Posterior cingulate gyrus (tissue), 11 donors: ENCODE data around the gene CNFN.

Experiments used
- DNase-seq, 10 donors: peaks; one replicate each; pipeline versions ENCODE4 v3.0.0 to v3.0.0-alpha.2; 2020 to 2021; ENCODE audit warnings: mixed read lengths in 3 of 10
- intact Hi-C: fragments of 100-400 bp; cut with DNase I; formaldehyde crosslinking; loops from one replicate; pipeline ENCODE4 v1.15.1; 2023

Gene CNFN, protein sequence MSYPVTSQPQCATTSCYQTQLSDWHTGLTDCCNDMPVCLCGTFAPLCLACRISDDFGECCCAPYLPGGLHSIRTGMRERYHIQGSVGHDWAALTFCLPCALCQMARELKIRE

DNA sequence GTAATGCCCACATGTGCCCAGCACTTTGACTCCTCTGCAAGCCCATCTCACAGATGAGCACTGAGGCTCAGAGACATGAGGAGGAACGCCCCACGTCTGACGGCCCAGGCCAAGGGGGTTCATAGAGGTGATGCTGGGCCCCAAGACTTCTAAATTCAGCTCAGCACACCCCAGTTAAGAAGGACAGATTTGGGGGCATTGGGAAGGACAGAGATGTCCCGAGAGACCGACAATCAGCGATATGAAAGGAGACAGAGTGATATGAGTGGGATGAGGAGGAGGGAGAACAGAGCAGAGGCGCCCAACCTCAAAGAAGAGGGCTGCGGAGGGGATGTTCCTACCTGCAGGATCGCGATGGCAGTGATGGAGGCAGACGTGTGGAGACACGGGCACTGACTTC lies at the start of gene CNFN:
Gene CNFN, minus strand, starts transcription at position 399 of the 400 bp plus-strand sequence. CDS start 1,260 bp downstream, outside the sequence.
- no peak for DNase-seq
- intact Hi-C loops, result no loop called here

DNA sequence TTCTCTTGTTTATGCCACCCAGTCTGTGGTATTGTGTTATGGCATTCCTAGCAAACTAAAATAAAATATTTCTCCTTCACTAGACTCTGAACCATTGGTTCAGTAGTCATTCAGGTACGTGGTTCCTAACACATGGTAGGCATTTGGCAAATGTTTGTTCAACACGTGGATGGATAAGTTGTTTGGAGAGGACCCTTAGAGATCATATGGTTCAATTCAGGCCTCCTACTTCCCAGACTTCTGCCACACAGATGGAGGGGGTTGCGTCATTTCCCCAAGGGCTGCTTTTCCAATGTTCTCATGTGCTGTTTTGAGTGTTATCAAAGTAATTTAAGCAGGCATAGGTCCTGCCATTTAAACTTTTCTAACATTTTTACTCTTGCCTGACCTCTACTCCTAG lies 45.9 kb upstream of the CNFN start:
- DNase-seq, result no peak
- intact Hi-C loops, result no loop called here

DNA sequence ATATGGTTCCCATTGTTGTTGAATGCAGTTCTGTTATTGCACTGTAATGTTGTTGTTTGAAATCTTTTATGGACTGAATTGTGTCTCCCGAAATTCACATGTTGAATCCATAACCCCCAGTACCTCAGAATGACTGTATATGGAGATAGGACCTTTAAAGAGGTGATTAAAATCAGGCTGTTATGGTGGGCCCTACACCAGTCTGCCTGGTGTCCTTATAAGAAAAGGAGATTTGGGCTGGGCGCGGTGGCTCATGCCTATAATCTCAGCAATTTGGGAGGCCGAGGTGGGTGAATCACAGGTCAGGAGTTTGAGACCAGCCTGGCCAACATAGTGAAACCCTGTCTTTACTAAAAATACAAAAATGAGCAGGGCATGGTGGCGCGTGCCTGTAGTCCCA lies 45.2 kb upstream of the CNFN start:
- peak in 1 of 10 donors; percentile 10 for DNase-seq
- intact Hi-C loops, result no loop called here

DNA sequence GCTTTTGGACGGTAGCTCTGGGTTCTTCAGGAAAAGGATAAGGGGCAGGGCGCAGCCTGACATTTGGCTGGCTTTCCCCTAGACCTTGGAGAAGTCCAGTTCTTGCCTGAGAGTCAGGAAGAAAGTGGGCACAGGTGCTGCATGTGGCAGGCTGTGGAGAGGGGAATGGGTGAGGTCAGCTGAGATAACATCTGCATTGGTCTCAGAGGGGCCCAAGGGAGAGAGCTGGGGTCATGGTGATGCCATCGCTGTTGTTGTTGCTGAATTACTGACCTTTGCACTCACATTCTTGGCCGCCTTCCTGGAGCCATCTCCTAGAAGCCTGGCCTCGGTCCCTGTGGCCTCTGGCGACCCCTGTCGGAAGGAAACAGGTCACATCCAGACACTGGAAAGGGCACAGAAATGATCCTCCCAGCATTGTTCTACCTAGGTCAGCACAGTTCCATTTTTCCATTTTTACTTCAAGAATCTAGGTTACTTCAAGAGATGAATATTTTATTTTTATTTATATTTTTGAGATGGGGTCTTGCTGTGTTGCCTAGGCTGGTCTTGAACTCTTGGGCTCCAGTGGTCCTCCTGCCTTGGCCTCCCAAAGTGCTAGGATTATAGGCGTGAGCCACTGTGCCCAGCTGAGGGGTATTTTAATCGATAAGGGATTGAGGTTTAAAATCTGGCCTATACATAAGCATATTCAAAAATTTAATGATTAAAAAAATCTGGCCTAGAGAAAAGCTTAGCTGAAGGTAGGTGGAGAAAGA lies 43.6 kb upstream of the CNFN start:
- DNase-seq, result peak in 9 of 10 donors; percentile 26 to 95 (median 74)
- intact Hi-C loops, result no loop called here

DNA sequence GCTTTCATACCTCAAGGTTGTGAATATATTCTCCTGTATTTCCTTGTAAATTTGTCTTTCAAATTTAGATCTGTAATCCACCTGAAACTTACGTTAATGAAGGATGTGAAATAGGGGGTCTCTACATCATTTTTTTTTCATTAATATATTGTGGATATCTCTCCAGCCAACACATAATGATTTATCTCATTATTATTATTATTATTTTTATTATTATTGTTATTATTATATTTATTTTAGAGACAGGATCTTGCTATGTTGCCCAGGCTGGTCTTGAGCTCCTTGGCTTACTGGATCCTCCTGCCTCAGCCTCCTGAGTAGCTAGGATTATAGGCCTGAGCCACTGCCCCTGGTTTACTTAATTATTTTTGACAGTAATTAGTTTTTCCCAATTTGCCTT lies 41.4 kb upstream of the CNFN start:
- DNase-seq, result no peak
- intact Hi-C loops, result no loop called here

DNA sequence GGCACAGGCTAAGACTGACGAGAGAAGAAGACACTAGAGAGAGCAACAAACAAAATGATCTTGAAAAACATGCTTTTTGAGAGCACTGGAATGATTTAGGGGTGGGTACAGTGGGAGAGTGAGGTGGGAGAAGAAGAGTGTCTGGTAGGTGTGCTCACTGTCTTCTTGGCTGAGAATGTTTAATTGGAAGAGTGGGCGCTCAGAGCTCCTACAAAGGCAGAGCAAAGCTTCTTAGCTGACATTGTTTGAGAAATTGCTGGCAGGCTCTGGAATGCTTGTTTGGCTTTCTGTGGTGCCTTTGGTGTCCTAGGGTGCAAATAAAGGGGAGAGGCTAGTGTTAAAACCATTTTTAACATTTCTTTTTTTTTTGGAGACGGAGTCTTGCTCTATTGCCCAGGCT lies 38.6 kb upstream of the CNFN start:
- intact Hi-C loops, result no loop called here
- peak in 1 of 10 donors; percentile 3 for DNase-seq

DNA sequence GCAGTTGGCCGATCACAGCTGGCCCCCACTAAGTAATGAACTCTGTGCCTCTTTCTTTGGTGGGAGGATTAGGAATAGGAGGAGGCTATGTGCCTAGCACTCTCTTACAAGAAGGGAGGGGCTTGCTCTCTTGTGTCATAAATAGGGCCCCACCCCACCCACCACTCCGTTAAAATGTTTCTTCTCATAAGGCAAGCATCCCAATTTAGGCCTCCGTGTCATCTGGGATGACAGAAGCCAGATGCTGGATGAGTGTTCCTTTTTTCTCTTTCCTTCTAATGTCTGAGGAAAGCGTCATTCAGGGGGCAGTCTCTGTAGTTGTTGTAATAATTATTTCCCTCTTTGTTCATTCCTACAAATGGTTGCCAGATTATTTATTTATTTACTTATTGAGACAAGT lies 37.2 kb upstream of the CNFN start, which contains the start of gene LIPE:
Gene LIPE, minus strand, starts transcription at position 76 of the 400 bp plus-strand sequence. CDS start 239 bp downstream, outside the sequence.
- intact Hi-C loops, result no loop called here
- peak in 1 of 10 donors; percentile 44 for DNase-seq

DNA sequence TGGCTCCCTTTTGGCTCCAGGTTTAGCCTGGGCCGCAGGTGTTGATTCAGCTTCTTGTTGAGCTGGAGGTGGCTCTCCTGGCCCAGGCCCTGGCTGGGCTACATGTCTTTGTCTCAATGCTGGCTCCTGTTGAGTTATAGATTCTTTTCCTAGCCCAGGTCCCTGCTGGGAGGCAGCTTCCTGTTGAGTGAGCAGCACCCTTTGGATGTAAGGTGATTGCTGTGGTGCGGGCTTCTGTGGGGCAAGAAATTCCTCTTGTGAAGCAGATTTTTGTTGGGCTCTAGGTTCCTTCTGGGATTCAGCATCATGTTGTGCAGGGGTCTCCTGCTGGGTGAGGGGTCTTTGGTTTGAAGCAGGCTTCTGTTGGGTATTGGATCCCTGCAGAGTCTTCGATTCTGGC lies 36.5 kb upstream of the CNFN start:
- DNase-seq, result peak in 1 of 10 donors; percentile 37
- intact Hi-C loops, result no loop called here

DNA sequence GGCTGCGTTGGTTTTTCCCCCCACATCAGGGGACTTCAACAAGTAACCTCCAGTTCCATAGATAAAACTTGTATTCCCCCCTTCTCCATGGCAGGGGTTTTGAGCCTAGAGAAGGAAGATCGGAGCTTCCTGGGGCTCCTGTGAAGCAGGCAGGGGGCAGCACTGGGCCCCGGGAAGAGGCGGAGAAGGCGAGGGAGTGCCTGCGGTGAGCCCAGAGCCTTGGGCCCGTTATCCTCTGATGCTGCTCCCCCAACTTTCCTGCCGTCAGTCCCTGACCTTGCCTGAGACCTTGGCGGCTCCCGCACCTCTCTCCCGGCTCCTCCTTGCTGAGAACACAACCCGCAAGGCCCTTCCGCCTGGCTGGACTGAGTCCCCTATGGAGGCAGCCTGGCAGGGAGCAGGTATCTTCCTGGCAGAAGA lies 34.6 kb upstream of the CNFN start:
- intact Hi-C loops, result no loop called here
- DNase-seq, result peak in 1 of 10 donors; percentile 80

DNA sequence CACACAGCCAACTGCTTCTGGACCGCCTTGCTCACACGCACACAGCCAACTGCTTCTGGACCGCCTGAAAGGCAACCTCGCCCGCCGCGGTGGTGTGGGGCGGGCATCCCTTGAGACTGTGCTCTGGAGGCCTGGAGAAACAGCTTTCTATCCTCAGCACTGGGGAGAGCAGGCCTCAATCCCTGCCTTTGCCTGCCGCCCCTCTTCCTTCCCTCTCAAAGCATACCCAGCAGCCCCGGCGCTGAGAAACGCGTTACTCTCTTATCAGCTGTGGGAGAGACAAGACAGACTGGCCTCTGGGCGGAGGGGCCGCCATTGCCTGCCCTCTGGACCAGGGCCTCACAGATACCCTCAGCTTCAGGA lies 34.2 kb upstream of the CNFN start:
- peak in 1 of 10 donors; percentile 83 for DNase-seq
- intact Hi-C loops, result no loop called here

DNA sequence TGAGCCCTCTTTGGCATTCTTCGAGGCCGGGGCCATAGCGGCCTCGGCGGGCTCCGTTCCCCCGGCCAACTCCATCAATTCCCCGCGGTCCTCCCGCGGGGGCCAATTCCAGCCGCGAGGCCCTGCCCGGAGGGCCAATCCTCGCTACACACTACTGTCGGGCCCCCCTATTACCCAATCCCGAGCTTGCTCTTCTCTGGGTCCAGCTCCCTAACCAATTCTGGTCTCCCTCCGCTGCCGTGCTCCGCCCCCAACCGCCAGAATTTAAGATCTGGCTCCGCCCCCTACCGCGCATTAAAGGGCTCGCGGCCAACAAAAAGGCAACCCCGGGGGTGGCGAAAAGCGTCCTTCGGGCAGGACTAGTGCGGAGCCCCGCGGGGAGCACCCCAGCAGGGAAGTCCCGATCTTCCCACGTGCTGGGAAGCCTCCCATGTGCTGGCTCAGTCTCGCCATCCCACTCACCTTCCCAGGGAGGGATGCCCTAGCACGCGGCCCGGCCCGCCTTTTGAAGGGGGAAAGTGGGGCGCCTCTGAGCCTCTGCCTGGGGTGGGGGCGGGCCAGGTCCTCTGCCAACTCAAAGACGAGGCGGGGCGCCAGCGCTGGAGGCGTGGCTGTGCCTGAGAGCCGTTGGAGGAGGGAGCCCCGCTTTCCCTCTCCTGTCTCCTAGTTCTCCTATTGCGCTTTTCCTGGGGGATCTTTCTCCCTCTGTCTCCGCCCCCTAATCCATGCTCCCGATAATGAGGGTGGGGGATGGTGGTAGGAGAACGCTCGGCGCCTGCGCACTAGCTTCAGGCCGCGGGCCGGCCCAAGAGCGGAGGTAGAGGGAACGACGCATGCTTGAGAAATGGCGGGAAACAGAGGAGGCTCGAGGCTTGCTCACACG lies 33.6 kb upstream of the CNFN start:
- intact Hi-C loops, result no loop called here
- peak; percentile 85 to 99 (median 91) for DNase-seq

DNA sequence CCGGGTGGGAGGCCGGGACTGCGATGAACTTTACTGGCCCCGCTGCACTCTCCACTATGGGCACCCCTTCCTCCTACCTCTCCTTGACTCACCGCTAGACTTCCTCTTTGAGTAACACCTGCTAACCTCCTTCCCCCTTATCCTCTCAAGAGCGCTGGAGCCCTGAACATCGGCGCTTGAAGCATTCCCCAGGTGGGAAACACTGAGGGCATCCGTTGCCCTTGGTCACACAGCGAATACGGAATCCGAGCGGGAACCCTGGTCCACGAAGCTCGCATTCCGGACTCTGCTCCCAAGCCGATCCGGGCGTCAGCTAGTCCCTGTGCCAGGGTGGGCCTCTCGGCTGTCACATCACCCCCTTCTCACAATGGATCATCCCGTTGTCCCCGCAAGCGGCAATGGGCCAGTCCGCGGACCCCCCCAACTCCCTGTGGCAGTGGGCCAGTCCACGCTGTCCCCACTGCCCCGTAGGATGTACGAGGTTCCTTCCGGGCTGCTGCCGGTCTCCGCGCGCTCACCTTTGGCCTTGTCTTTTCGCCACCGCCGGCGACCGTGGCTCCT lies 32.9 kb upstream of the CNFN start:
- peak in 8 of 10 donors; percentile 45 to 95 (median 59) for DNase-seq
- intact Hi-C loops, result no loop called here

DNA sequence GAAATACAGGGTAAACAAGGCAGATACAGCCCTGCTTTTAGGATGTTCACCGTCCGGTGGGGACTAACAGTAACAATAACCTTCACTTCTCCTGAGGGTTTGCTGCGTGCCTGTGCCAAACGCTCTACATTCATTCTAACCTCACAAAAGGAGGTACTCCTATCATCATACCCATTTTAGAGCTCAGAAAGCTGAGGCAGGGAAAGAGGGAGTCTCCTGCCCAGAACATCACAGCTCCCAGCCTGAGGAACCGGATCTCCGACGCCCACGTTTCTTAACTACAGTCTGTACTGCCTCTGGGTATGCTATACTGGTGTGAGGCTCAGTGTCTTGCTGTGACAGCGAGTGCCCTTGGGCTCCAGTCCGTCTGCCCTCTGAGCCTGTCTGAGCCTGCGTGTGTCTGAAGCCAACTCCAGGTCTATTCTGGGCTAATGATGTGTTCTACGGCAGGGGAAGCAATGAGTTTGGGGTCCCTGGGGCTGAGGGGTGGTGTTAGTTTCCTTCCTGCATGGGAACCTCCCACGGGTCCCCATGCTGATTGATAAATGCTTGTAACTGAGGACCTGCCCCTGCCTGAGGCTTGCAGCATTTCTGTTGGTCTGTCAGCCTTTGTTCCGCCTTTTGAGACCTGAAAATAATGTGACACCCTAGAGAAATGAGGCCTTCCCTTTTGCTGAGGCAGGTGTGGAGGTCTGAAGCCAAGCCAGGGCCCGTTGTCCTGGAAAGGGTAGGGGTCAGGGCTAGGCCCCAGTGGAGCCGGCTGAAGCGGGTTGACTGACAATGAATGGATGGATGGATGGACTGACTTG lies 32.2 kb upstream of the CNFN start:
- intact Hi-C loops, result no loop called here
- peak in 2 of 10 donors; percentile 50 to 83 for DNase-seq

DNA sequence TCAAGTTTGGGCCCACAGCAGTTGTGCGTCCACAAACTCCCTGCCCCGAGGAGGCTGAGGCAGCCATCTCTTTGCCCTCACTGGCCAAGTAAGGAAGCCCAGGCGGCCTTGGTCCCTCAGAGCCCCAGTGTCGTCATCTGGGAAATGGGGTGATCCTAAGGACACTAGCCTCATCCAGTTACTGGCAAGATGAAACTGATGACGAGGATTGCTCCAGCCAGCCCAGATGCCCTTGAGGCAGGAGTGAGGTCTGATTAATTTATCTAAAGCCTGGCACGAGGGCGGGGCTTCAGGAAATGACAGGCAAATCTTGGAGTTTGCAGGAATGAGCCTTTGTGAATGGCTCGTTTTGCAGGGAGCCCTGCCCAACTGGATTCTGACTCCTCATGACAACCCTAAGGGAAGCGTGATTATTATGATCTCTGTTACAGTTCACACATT lies 31.5 kb upstream of the CNFN start:
- intact Hi-C loops, result no loop called here
- DNase-seq, result peak in 2 of 10 donors; percentile 66 to 81

DNA sequence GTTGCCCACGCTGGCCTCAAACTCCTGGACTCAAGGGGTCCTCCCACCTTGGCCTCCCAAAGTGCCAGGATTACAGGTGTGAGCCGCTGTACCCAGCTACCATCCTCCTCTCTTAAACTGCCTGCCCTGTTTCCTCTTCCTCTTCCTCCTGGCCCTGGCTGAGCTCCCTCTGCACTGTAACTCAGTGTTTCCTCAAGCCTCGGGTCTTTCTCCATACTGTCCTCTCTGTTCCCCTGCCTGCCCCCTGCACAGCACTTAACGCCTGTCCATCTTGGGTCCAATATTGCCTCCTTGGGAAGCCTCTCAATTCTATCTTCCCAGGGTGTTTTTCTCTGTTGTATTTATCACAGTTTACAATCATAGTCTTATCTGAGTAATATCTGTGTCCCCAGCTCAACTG lies 31.0 kb upstream of the CNFN start:
- intact Hi-C loops, result no loop called here
- no peak for DNase-seq

DNA sequence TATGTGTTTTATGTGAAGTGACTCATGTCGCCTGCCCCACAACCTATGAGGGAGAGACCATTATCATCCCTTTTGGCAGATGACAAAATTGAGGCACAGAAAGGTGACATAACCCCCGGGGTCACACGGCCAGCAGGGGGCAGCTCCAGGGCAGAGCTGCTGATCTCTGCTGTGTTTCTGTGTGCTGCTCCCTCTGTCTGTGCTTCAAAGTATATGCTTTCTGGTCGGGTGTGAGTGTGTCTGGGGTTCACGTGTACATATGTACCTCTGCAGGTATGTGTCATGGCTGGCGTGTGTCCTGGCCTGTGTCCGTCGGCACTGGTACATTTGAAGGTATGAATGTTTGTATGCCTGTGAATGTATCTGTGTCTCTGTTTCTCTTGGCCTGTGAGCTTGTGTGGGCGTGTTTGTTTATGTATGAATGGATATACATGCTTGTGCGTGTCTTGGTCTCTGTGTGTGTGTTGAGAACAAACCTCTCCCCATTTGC lies 30.0 kb upstream of the CNFN start:
- intact Hi-C loops, result no loop called here

DNA sequence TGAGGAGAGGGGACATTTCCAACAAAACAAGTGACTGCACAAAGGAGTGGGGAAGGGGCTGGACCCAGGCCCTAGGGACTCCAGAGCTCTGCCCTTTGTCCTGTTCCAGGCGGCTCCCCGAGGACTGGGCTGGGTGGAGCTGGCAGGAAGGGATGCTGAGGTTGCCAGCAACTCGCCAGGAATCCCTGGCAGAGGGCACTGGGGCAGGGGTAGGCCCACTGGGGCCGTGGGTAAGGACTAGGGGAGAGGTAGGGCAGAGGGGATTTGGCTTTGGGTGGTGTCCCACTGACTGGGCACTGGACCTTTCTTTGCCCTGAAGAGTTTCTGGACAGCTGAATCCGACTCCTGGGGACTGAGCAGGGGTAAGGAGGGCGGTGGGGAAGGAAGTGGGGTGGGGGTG lies 29.2 kb upstream of the CNFN start:
- intact Hi-C loops, result no loop called here
- peak in 2 of 10 donors; percentile 71 to 83 for DNase-seq

More for the DNA sequence above, 30.0 kb upstream of the CNFN start:
- peak in 4 of 10 donors; percentile 16 to 91 (median 46) for DNase-seq

DNA sequence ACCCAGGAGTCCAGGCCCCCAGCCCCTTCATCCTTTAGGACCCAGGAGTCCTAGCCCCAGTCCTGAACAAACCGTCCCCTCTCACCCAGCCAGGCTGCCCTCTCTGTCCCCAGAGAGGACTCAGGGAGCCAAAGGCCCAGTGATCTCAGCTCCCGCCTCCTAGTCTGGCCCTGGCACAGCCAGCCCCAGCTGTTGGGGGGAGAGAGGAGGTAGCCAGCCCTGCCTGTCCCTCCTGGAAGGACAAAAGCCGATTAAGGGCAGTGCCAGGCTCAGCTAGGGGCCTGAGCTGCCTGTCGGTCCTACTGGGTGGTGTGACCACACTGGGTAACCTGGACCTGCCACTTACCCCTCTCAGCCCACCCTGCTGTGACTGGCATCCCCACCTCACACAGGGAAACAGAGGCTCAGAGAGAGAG lies 22.6 kb upstream of the CNFN start:
- peak; percentile 44 to 97 (median 80) for DNase-seq
- intact Hi-C loops, result no loop called here

DNA sequence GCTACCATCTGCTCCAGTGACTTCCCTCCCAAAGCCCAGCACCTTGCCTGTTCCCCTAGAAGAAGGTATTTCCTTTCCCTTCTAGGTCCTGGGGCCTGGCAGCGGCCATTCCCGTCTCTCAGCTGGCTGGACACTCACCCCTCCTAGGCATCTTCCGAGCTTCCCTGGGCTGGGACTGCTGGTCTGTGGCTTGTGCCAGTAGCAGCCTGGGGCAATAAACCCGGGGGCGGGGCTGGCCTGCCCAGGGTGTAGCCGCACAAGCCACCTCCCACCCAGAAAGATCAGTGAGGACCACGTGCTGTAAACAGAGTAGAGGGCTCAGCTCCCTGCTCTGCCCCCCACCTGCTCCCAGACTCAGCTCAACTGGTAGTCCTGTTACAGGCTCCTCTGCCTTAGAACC lies 22.1 kb upstream of the CNFN start:
- DNase-seq, result peak; percentile 59 to 97 (median 80)
- intact Hi-C loops, result no loop called here
